Kasumi-1 (cell line): ENCODE data around the gene BCAS3.
"Not testable (repeated sequence)": the region's sequence is repeated elsewhere in the genome, so short reads cannot be mapped to it uniquely, and the experiment has no call there.

Experiments used
- DNase-seq, 2 experiments: peaks; one replicate each; lab custom pipeline; 2025; lab: John Stamatoyannopoulos, UW

Gene BCAS3

DNA sequence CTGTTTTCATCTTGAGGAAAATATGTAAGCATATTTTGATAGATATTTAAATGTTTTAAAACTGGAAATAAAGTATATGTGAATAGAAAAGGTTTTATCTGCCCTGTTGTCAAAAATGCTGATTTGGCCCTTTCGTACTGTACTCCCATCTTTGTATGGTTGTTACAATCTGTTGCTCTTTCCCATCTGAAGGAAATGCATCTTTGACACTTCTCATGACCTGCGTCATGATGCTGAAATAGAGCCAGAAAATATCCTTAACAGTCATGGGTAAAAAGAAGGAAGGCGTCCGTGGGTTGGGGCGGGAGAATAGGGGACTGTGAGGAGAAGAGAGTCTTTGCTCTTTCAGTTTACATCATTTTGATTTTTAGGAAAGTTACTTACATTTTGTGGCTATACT is 327.7 kb downstream of the BCAS3 start:
- DNase-seq = no peak

DNA sequence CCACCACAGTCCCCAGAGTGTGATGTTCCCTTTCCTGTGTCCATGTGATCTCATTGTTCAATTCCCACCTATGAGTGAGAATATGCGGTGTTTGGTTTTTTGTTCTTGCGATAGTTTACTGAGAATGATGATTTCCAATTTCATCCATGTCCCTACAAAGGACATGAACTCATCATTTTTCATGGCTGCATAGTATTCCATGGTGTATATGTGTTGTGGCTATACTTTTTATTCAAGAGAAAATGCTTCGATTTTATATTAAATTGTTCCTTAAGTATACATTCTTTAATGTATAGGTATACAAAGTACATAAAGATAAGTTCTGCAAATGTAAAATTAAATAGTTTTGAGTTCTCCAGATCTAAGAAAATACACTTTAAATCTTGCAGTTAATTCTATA is 328.3 kb downstream of the BCAS3 start:
- not testable (repeated sequence) for DNase-seq

DNA sequence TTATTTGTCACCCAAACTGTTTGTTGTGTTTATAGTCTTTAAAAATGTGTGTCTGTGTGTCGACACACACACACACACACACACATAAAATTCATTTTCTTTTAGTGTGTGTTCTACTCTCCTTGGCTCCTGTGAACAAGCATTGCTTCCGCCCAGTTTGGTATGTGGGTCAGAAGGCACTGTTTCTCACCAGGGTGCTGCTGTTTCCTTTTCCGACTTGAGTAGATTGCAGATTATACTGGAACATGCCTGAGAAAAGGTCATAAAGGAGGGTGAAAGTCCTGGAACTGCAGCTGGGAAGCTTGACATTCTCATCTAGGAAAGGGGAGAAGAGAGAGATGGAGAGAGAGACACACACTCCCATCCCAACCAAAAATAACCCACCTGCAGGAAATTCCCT is 330.3 kb downstream of the BCAS3 start:
- no peak for DNase-seq

DNA sequence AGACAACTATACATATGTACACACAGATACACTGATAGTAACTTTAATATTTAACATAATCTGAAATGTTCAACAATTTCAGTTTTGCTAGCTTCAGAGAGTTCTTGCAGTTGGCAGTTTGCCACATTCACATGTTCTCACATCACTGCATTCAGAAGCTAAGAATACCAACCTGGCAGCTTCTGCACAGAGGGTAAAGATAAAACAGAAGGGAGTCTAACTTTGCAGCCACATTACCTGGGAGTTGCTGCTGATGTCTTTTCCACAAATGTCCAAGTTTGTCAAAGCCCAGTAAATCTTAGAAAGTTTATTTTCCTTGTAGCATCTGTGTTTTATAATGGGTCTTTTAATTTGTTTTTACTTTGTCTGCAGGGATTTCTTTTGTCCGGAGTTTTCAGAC is 332.0 kb downstream of the BCAS3 start:
- DNase-seq = no peak

DNA sequence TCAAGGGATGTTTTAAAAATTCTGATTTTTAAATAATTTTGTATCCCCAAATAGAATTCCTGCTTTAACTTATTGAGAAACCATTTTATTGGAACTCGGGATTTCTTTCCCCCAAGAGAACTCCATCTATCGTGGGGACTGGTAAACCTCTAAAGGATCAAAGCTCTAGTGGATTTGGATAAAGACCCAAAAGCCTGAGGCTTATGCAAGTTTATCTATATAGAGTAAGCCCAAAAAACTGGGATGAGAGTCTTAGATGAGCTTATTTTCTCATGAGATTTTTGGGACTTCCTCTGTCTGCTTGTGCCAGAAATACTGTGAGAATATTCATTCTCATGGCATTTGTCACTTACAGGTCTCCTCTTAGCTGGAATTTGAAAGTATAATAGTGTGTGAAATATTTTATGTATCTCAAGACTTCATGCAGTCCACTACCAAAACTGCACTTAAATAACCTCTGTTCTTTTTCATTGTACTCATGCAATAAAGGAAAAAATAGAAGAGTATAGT is 333.1 kb downstream of the BCAS3 start:
- DNase-seq = no peak

DNA sequence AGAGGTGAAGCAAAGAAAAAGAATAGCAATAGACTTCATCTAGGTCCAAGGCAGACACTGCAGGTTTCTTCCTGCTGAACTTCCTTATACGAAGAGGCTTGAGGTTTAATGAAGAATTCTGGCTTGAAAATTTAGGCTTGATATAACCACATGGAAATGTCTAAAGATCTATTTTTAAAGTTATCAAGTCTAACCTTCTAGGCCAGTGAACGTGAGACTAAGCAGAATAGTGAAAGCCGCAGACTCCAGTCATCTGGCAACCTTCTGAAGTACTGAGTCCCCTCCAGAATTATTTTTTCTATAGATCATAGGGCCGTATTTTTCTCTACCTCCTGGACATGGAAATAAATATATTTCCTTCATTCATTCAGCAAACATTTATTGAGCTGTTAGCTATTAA is 333.6 kb downstream of the BCAS3 start:
- DNase-seq = no peak

DNA sequence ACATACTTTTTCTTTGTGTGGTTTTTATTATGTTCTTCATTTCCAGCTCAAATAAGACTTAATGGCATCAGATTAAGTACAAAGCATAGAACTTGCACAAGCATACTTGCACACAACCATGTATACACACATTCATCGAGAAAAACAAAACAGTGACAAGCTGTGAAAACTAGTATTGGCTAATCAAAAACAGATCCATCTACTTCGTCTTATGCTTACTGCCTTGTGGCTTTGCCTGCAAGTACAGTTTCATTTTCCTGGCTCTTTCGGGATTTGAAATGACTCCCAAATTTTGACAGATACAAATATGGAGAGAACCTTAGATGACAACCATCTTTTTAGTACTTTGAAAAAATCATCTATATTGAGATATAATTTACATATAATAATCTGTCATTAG is 338.3 kb downstream of the BCAS3 start:
- DNase-seq = no peak

DNA sequence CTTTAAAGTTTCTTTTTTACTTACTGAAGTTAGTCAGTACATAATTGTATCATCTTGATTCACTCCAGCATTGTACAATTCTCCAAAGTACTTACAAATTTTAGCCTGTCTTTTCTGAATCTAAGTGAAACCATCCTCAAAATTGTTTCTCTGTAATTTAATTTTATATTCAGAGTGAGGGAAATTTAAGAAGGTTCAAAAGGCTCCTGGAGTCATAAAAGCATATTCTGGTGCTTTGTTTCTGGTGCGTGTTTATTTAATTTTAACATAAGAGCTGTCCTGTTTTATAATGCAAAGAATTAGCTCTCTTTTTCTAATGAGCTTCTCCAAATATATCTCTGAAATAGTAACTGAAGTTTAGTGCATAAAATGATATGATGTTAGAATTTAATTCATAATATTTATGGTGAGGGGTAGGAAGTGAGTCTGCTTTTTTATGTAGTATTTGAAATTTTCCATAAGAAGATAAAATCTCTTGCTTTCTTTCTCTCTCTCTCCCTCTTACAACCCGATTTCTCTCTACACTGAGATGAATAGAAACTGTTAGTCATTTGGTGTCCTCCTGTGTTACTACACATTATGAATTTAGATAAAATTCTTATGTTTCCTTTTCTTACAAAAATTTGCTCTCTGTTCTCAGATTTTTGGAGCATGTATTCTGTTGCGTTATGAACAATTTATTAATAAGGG is 339.8 kb downstream of the BCAS3 start:
- DNase-seq = no peak

DNA sequence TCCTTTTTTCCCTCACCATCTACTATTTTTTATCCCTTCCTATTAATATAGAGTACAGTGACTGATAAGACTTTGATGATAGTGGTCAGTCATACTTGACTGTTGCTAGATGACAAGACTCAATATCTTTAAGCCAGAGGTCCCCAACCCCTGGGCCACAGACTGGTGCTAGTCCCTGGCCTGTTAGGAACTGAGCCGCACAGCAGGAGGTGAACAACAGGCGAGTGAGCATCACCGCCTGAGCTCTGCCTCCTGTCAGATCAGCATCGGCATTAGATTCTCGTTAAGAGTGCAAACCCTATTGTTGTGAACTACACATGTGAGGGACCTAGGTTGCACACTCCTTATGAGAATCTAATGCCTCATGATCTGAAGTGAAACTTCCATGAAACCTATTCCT is 341.3 kb downstream of the BCAS3 start:
- no peak for DNase-seq

DNA sequence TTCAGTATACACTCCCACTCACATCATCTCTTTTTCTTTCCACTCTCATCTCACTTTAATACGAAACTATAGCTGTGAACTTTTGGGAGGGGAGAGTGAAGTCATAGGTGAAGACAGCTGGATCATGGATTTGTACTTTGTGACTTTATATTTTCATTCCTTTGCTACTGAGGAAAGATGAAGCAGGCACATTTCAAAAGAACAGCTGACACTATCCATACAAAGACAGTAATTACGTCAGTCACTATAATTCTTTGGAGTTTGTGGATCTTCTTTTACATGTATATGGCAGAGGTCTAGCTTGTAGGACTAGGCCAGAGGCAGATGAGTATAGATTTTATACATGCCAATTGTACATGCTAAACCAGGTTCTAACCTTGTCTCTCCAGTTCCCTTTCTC is 346.3 kb downstream of the BCAS3 start:
- DNase-seq = no peak

DNA sequence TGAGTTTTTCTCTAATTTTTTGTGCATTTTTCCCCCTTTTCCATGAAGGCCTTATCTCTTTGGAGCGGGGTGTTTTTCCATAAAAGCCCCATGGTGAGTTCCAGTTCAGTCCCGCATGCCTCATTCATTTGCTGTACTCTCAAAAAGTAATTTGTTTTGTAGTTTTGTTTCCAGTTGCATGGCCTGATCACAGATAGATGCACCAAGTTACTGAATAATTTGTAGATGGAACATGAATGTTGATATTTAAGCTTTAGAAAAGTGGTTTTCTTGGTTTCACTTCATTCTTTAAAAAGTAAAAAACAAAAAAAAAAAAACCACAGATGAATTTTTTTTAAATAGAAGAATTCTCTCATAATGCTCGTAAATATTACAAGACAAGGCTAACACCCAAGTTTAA is 349.2 kb downstream of the BCAS3 start:
- DNase-seq = no peak

DNA sequence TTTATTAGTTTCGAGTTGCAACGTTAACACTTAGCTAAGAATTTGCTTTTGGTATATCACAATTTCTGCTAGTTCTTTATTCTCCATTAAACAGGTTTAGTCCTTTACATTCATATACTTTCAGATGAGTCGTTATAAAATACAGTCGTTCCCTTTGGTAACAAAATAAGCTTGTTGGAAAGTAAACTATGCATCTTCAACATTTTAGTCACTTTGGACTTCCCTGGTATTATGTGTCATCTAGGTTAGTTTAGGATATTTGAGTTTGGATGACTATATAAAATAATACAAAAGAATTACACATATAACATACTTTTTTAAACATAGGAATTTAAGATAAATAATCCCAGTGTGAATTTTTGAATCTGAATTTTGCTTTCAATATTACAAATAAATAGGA is 351.5 kb downstream of the BCAS3 start:
- no peak for DNase-seq

DNA sequence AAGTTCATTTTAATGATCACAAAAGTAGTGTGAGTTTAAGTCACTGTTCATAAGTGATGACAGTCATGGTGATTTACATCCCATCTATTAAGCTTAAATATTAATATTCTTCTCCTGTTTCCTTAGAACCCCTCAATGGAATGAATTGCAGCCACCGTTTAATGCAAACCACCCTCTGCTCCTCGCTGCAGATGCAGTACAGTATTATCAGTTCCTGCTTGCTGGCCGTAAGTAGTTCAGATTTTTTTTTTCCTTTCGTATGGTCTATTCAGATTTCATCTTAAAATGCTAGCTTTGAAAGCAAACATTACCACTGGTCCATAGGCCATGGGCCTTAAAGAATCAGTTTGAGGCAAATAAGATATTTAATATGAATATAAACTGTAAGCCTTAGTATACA is 363.0 kb downstream of the BCAS3 start:
- no peak for DNase-seq

DNA sequence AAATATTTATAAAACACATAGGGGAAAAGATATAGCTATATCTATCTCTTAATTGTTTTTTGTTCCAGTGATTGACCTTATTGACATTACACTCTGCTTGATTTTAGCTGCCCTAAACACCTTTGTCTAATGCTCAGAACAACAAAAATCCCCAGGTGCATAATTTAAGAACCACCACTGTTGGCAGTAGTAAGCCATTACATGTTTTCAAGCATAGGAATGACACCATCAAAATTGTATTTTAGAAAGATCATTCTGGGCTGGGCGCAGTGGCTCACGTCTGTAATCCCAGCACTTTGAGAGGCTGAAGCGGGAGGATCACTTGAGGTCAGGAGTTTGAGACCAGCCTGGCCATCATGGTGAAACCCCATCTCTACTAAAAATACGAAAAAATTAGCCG is 364.7 kb downstream of the BCAS3 start:
- DNase-seq = not testable (repeated sequence)

DNA sequence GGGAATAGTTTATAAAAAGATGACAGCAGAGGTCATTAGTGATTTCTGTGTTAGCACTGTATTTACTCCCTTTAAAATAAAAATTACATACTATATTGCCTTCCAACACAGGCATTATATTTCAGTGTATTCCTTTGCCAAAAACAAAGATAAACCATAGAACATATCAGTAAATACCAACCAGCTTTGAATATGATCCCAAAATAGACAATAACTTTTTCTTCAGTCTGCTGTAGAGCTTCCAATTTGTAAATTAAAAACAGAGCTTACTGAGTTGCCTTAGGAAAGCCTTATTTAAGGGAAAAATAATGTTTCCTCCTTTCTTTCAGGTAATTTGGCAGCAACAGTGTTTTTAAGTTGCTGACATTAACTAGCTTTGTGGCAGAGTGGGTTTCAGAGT is 369.9 kb downstream of the BCAS3 start:
- no peak for DNase-seq

DNA sequence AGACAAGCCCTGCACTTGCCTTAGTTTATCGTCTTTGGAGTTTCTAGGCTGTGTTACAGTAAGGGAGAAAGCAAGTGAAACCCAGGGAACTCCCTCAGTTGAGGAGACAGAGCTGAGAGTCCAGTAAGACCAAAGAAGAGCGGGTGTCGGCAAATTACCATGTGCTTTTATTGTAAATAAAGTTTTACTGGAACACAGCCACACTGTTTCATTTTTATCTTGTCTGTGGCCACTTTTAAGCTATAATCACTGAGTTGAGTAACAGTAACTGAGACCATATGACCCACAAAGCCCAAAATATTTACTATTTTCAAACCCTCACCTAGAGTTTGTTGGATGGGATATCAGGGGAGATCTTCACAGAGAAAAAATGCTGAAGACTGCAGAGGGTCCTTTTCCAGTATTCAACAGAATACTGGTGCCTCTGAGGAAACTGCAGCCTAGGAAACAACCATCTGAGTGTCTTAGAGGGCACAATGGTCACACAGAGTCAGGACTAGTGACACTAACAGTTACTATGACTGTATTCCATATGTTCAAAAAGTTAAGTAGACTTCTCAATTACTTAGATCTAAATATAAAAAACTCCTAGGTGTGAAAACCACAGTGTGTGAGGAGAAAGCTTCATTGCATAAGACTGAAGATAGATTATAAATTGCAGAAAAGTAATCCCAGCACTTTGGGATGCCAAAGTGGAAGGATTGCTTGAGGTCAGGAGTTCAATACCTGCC is 370.9 kb downstream of the BCAS3 start:
- DNase-seq = no peak

DNA sequence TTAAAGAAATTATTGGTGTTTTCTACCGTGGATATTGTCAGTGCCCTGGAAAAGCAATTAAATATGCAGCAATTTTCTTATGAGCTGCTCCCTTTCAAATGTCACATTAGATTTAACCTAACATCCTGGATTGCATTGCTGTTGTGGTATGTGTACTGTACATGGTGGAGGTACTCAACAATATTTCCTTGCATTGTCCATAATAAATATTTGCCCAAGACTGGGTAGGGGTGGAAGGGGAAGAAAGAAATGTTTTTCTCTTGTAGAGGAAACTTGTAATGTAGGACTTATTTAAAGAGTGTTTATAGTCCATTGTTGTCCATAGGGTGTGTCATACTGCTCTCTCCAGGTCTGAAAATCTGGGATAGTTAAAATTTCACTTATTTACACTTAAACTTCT is 375.8 kb downstream of the BCAS3 start:
- DNase-seq = no peak

DNA sequence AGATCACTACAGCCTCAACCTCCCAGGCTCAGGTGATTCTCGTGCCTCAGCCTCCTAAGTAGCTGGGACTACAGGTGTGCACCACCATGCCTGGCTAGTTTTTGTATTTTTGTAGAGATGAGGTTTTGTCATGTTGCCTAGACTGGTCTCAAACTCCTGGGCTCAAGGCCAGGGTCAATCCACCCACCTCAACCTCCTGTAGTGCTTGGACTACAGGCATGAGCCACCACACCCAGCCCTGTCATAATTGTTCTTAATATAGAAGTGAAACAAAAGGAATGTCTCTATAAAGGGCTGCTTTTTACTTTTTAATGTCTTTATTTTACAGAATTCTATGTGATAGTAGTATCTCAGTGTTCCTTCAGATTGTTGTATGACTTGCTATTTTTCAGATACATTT is 376.8 kb downstream of the BCAS3 start:
- DNase-seq = no peak

DNA sequence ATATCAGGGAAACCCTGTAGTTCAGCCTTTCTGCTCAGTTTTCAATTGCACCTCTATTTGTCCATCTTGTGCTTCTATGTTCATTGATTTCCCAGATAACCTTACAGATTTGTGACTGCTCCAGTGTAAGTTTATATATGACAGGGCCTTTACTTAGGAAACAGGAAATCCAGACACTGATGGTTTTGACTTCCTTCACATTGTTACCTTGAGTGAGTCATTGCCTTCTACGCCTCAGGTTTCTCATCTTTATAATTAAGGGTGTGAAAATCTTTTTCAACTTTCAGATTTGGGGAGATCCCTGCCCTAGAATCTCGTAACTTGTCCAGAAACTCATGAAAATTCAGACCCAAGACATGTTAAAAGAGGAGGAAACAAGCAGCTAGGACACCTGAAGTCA is 379.6 kb downstream of the BCAS3 start:
- peak in 1 of 2 experiments; percentile 6 for DNase-seq

DNA sequence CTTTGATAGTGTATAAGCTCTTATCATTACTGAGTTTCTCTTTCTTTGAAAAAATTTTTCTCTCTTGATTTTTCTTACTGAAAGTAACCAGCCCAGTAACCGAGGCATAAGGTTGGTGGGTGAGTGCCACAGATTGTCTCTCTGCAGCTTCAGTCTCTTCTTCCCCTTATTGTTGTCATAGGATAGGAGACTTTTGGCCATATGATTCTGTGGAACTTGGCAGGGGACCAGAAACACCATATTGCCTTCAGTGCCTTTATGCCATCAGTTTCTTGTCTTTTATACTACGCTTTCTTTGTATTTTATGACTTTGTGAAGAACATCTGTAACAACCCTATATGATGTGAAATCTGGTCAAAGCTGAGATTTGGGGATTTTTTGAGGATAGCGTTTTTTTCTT is 380.4 kb downstream of the BCAS3 start:
- DNase-seq = peak in 1 of 2 experiments; percentile 16

DNA sequence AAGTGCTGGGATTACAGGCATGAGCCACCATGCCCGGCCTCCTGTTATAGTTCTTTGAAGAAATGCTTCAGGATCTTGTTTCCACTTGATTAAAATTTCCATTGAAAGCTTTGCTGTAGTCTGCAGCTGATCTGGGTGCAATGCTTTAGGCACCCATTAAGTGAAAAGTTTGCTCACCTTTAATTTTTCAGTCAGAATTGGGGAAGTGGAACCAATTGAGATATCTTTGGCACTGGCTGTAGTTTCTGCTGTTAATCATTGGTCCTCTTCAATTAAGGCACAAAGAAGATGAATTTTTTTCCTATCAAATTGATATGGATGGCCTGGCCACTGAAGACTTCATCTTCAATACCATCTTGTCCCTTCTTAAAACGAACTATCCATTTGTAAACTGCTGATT is 385.9 kb downstream of the BCAS3 start:
- DNase-seq = no peak

DNA sequence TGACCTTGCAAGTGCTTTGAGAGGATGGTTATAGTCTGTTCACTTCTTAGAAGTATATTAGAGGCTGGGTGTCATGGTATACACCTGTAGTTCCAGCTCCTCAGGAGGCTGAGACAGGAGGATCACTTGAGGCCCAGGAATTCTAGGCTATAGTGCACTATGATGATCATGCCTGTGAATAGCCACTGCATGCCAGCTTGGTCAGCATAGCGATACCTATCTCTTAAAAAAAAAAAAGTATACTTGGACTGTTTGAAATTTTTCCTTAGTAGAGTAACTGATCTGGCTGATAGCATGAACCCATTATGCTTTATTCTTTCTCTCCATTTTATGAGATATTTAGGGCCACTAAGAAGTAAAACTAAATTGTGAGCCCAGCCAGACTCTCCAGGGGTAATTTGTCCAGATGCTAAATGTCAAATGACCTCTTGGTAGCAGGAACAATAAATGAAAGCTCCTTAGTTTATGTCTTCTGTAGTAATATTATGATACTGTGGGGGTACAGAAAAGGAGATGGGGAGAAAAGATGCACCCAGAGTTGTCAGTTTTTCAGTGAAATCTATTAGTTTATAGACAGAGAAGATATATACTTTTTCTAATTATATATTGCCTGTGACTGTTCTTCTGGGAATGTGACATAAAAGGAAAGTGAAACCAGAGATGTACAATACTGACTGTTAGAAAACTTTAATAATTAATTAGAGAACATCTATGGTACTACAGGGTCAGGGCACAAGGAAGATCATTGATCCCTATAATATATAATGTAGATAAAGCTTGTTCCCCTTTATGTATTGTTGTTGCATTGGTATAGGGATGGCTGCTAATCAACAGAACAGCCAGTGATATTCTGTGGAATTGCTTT is 386.7 kb downstream of the BCAS3 start:
- DNase-seq = no peak

DNA sequence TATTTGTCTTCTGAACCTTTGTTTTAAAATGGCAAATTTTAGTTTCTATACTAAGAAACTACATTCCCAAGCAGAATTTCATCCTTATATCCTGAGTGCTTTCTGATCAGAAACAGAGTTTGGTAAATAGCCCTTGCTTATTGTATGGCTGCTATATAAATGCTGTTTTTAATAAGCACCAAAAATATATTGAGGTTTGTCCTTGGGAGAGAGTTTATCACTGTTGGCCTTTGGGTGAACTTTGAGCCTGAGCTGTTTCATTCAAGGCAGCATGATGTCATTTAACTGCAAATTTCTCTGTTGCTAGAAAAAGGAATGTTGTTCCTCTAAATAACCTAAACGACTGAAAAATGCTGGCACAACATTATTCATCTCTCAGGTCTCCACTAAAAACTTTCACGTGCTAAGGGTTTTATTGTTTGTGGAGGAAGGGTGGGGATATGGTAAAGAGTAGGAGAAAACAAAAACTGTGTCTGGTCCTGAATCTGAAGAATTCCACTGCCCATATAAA is 387.7 kb downstream of the BCAS3 start:
- no peak for DNase-seq
